HG03175 (cell line): ENCODE data around the gene ADGB.
"Not testable (repeated sequence)": the region's sequence is repeated elsewhere in the genome, so short reads cannot be mapped to it uniquely, and the experiment has no call there.

Experiments
- ATAC-seq: cut with Tn5 transposase; IDR thresholded peaks from one replicate; pipeline ENCODE4 v1.9.1; 2021; ENCODE audit warnings: mild to moderate bottlenecking, moderate library complexity; ENCODE audit not compliant: unreplicated experiment

The ADGB gene

GRCh38 chr6:146598772-146599405 lies at the start of gene ADGB:
TSS of gene ADGB (plus strand) at chr6:146598972. CDS start at chr6:146599041, 69 bp downstream.
- ATAC-seq, result no peak

GRCh38 chr6:146550911-146551310 lies 47.9 kb upstream of the ADGB start:
- ATAC-seq, result no peak

- no peak for ATAC-seq
Measured at GRCh38 chr6:146551545-146551944, 47.2 kb upstream of the ADGB start.

- no peak for ATAC-seq
Measured at GRCh38 chr6:146553377-146554135, 45.2 kb upstream of the ADGB start.

- ATAC-seq, result no peak
Measured at GRCh38 chr6:146560607-146561006, 38.2 kb upstream of the ADGB start.

GRCh38 chr6:146566661-146567060 lies 32.1 kb upstream of the ADGB start:
- not testable (repeated sequence) for ATAC-seq

GRCh38 chr6:146568619-146569018 lies 30.2 kb upstream of the ADGB start:
- not testable (repeated sequence) for ATAC-seq

GRCh38 chr6:146574211-146574610 lies 24.6 kb upstream of the ADGB start:
- ATAC-seq, result no peak

GRCh38 chr6:146578054-146578453 lies 20.7 kb upstream of the ADGB start:
- no peak for ATAC-seq

GRCh38 chr6:146581968-146582367 lies 16.8 kb upstream of the ADGB start:
- no peak for ATAC-seq

- no peak for ATAC-seq
Measured at GRCh38 chr6:146582857-146583256, 15.9 kb upstream of the ADGB start.

- no peak for ATAC-seq
Measured at GRCh38 chr6:146583966-146584365, 14.8 kb upstream of the ADGB start.

GRCh38 chr6:146587459-146587858 lies 11.3 kb upstream of the ADGB start:
- no peak for ATAC-seq

GRCh38 chr6:146590492-146590891 lies 8.3 kb upstream of the ADGB start:
- no peak for ATAC-seq

GRCh38 chr6:146592451-146592850 lies 6.3 kb upstream of the ADGB start:
- ATAC-seq, result no peak

GRCh38 chr6:146593986-146594385 lies 4.8 kb upstream of the ADGB start:
- ATAC-seq, result no peak

- no peak for ATAC-seq
Measured at GRCh38 chr6:146594495-146594894, 4.3 kb upstream of the ADGB start.

- ATAC-seq, result no peak
Measured at GRCh38 chr6:146595972-146596731, 2.6 kb upstream of the ADGB start.

- no peak for ATAC-seq
Measured at GRCh38 chr6:146601352-146601751, 2.6 kb downstream of the ADGB start.

- no peak for ATAC-seq
Measured at GRCh38 chr6:146602526-146602925, 3.8 kb downstream of the ADGB start.

- no peak for ATAC-seq
Measured at GRCh38 chr6:146613947-146614346, 15.2 kb downstream of the ADGB start.

- ATAC-seq, result no peak
Measured at GRCh38 chr6:146620655-146621054, 21.9 kb downstream of the ADGB start.
